HG03135 (cell line): ENCODE data around the gene HBA2.
"Not testable (repeated sequence)": the region's sequence is repeated elsewhere in the genome, so short reads cannot be mapped to it uniquely, and the experiment has no call there.

Source experiments
- ATAC-seq: cut with Tn5 transposase; IDR thresholded peaks from one replicate; pipeline ENCODE4 v1.9.1; 2021; ENCODE audit warnings: mild to moderate bottlenecking, moderate library complexity; ENCODE audit not compliant: unreplicated experiment

Gene HBA2

GRCh38 chr16:191831-192230, 19.2 kb downstream of the HBA2 start:
- no peak for ATAC-seq

- ATAC-seq: no peak
Observed at GRCh38 chr16:192686-193085, 20.0 kb downstream of the HBA2 start.

- ATAC-seq: no peak
Observed at GRCh38 chr16:193441-193840, 20.8 kb downstream of the HBA2 start.

- no peak for ATAC-seq
Observed at GRCh38 chr16:194516-194915, 21.8 kb downstream of the HBA2 start.

GRCh38 chr16:200388-200787, 27.7 kb downstream of the HBA2 start:
- ATAC-seq: no peak

GRCh38 chr16:203246-203645, 30.6 kb downstream of the HBA2 start:
- no peak for ATAC-seq

- not testable (repeated sequence) for ATAC-seq
Observed at GRCh38 chr16:204046-204445, 31.4 kb downstream of the HBA2 start.

- not testable (repeated sequence) for ATAC-seq
Observed at GRCh38 chr16:209359-209758, 36.7 kb downstream of the HBA2 start.

- ATAC-seq: not testable (repeated sequence)
Observed at GRCh38 chr16:211631-212180, 39.0 kb downstream of the HBA2 start.

GRCh38 chr16:212999-213398, 40.3 kb downstream of the HBA2 start:
- ATAC-seq: no peak

- no peak for ATAC-seq
Observed at GRCh38 chr16:220021-220420, 47.3 kb downstream of the HBA2 start.
